Measurements from ENCODE around the gene LCLAT1. TPM values are rescaled to one million over a fixed set of nuclear protein-coding genes. Genes with fewer than 3 reads are reported as not detected.

Gene LCLAT1
- polyA plus RNA-seq, 2 of the 4 experiments (the other 2 are of a cell fraction), result 19.5 to 71.0 TPM

GRCh38 chr2:30590407-30590806 lies 143.4 kb downstream of the LCLAT1 start:
- DNase-seq (ENCODE audit: low read depth in 1 of 2, low spot score in 1 of 2), result no peak
- no peaks in the 10 kb centered on the region for H3K9me3 ChIP-seq
- no peak for TF ChIP-seq BHLHE40 (IDR thresholded peaks at IDR 0.05; ENCODE audit: low read depth, low read length)
- no peak for TF ChIP-seq RFX5 (IDR thresholded peaks at IDR 0.05)
- no peak for TF ChIP-seq SREBF2 (IDR thresholded peaks at IDR 0.05)
- no peak for TF ChIP-seq MAX (IDR thresholded peaks at IDR 0.05)
- TF ChIP-seq BCL3 (IDR thresholded peaks at IDR 0.05), result no peak
- TF ChIP-seq CBX8 (IDR thresholded peaks at IDR 0.05), result no peak
- TF ChIP-seq CBX2 (IDR thresholded peaks at IDR 0.05; ENCODE audit: borderline replicate concordance, low read depth), result no peak
- no peak for TF ChIP-seq PHF8 (IDR thresholded peaks at IDR 0.05; ENCODE audit: borderline replicate concordance, low read depth)
- H3K4me3 ChIP-seq, result no peak overlapping the region
- ATAC-seq, result no peak
- no peak overlapping the region for H3K27ac ChIP-seq
- H3K4me1 ChIP-seq, result no peaks in the 10 kb centered on the region
- WGBS (ENCODE audit: missing lambda C conversion rate), result 87% methylated on average over 1 of the region's 1 CpG
- no peak for FAIRE-seq
- H3K4me2 ChIP-seq, result no peak overlapping the region
- ChIA-PET POLR2A (no interaction called here), CTCF (no interaction called here)

- Histone ChIP-seq H3K4me1 (no peaks in the 10 kb centered on the region), H3K4me3 (no peak overlapping the region), H3K9me3 (no peaks in the 10 kb centered on the region), H3K4me2 (no peak overlapping the region), H3K27ac (no peak overlapping the region)
- 91% methylated on average over 2 of the region's 2 CpGs for WGBS (ENCODE audit: missing lambda C conversion rate)
- ChIA-PET POLR2A (no interaction called here), CTCF (interaction anchor here (0.8 to 1.7 kb wide), 4 partner anchors 9 to 426 kb away, joined by 3 to 5 read pairs (median 4); no protein-coding TSS in a partner anchor)
- no peak for FAIRE-seq
- ATAC-seq, result no peak
- no peak for DNase-seq (ENCODE audit: low read depth in 1 of 2, low spot score in 1 of 2)
- TF ChIP-seq CBX2 (IDR thresholded peaks at IDR 0.05; ENCODE audit: borderline replicate concordance, low read depth) (no peak), ATOH8 (CRISPR knock-in tag; IDR thresholded peaks at IDR 0.05; ENCODE audit: low read depth) (no peak), JUN (IDR thresholded peaks at IDR 0.05) (no peak), GATA3 (IDR thresholded peaks at IDR 0.05; ENCODE audit: borderline replicate concordance) (no peak), JUNB (IDR thresholded peaks at IDR 0.05) (no peak), BCL3 (IDR thresholded peaks at IDR 0.05) (no peak), RCOR1 (IDR thresholded peaks at IDR 0.05; ENCODE audit: low read depth, low read length) (no peak), POLR2AphosphoS2 (conservative IDR thresholded peaks at IDR 0.05; ENCODE audit: low read length) (no peak), NR3C1 (IDR thresholded peaks at IDR 0.05) (no peak), NPAS2 (CRISPR knock-in tag; IDR thresholded peaks at IDR 0.05; ENCODE audit: borderline replicate concordance) (no peak), CHD4 (IDR thresholded peaks at IDR 0.05; ENCODE audit: borderline replicate concordance) (no peak), EHMT2 (IDR thresholded peaks at IDR 0.05; ENCODE audit: low read depth) (no peak), PHF8 (IDR thresholded peaks at IDR 0.05; ENCODE audit: borderline replicate concordance, low read depth) (no peak), E2F6 (IDR thresholded peaks at IDR 0.05; ENCODE audit: borderline replicate concordance, low read depth) (no peak), CHD2 (IDR thresholded peaks at IDR 0.05; ENCODE audit: low read length, partially characterized antibody) (no peak)
Observed at GRCh38 chr2:30591186-30591585, 144.1 kb downstream of the LCLAT1 start.

GRCh38 chr2:30601375-30601774 lies 154.3 kb downstream of the LCLAT1 start:
- ChIA-PET POLR2A (no interaction called here), CTCF (interaction anchor here (0.8 kb wide), 1 partner anchor 11 kb away, joined by 4 read pairs; no protein-coding TSS in a partner anchor)
- FAIRE-seq (no peak), DNase-seq (ENCODE audit: low read depth in 1 of 2, low spot score in 1 of 2) (no peak), ATAC-seq (no peak)
- 86% methylated on average over 1 of the region's 1 CpG for WGBS (ENCODE audit: missing lambda C conversion rate)
- no peak overlapping the region for H3K27ac ChIP-seq
- peaks cover 15% of the 10 kb centered on the region for H3K9me3 ChIP-seq
- no peak for TF ChIP-seq FOSB (CRISPR knock-in tag; IDR thresholded peaks at IDR 0.05)
- no peaks in the 10 kb centered on the region for H3K4me1 ChIP-seq
- no peak overlapping the region for H3K4me3 ChIP-seq
- no peak overlapping the region for H3K4me2 ChIP-seq
